Measurements from ENCODE around the gene HAP1. TPM values are rescaled to one million over a fixed set of nuclear protein-coding genes. Genes with fewer than 3 reads are reported as not detected.
"Not testable (repeated sequence)": the region's sequence is repeated elsewhere in the genome, so short reads cannot be mapped to it uniquely, and the experiment has no call there.

The HAP1 gene
- total RNA-seq, 1 donor = under 0.01 TPM

GRCh38 chr17:41686281-41686680 is 48.2 kb downstream of the HAP1 start:
- Histone ChIP-seq H4K20me1 (ENCODE audit: insufficient read depth, low read length) (peaks cover 24% of the 10 kb centered on the region), H3K4me2 (ENCODE audit: insufficient read depth, low read length) (no peak overlapping the region), H3K27me3 (ENCODE audit: insufficient read depth, low read length) (peaks cover 6% of the 10 kb centered on the region), H3K36me3 (ENCODE audit: insufficient read depth, low read length) (peaks cover 19% of the 10 kb centered on the region), H3K4me3 (ENCODE audit: insufficient read depth, low read length) (no peak overlapping the region), H3K4me1 (ENCODE audit: insufficient read depth, low read length) (peaks cover 19% of the 10 kb centered on the region), H3K79me2 (ENCODE audit: insufficient read depth, low read length) (peaks cover 23% of the 10 kb centered on the region), H2AFZ (ENCODE audit: low read length) (no peak overlapping the region), H3K27ac (ENCODE audit: low read depth, low read length) (no peak overlapping the region), H3K9me3 (ENCODE audit: low read depth, low read length) (no peaks in the 10 kb centered on the region)
- TF ChIP-seq CTCF (IDR thresholded peaks at IDR 0.05; ENCODE audit: extremely low read depth, low read depth, low read length) = no peak
- DNase-seq (ENCODE audit: insufficient read length, low spot score, missing footprints) = no peak

GRCh38 chr17:41685753-41686152 is 48.7 kb downstream of the HAP1 start:
- Histone ChIP-seq H3K36me3 (ENCODE audit: insufficient read depth, low read length) (peaks cover 14% of the 10 kb centered on the region), H3K4me1 (ENCODE audit: insufficient read depth, low read length) (peaks cover 14% of the 10 kb centered on the region), H4K20me1 (ENCODE audit: insufficient read depth, low read length) (peaks cover 19% of the 10 kb centered on the region), H3K79me2 (ENCODE audit: insufficient read depth, low read length) (peaks cover 18% of the 10 kb centered on the region)
- H3K27me3 ChIP-seq (ENCODE audit: insufficient read depth, low read length); H3K9me3 ChIP-seq (ENCODE audit: low read depth, low read length); H3K4me3 ChIP-seq (ENCODE audit: insufficient read depth, low read length); DNase-seq (ENCODE audit: insufficient read length, low spot score, missing footprints); H3K4me2 ChIP-seq (ENCODE audit: insufficient read depth, low read length); H3K27ac ChIP-seq (ENCODE audit: low read depth, low read length); H2AFZ ChIP-seq (ENCODE audit: low read length): not testable (repeated sequence)

GRCh38 chr17:41684035-41684434 is 50.4 kb downstream of the HAP1 start:
- H3K4me3 ChIP-seq (ENCODE audit: insufficient read depth, low read length) = no peak overlapping the region
- H3K4me1 ChIP-seq (ENCODE audit: insufficient read depth, low read length) = peaks cover 10% of the 10 kb centered on the region
- no peak overlapping the region for H2AFZ ChIP-seq (ENCODE audit: low read length)
- H3K36me3 ChIP-seq (ENCODE audit: insufficient read depth, low read length) = no peaks in the 10 kb centered on the region
- H3K4me2 ChIP-seq (ENCODE audit: insufficient read depth, low read length) = no peak overlapping the region
- no peak for DNase-seq (ENCODE audit: insufficient read length, low spot score, missing footprints)
- H4K20me1 ChIP-seq (ENCODE audit: insufficient read depth, low read length) = peaks cover 3% of the 10 kb centered on the region
- peaks cover 3% of the 10 kb centered on the region for H3K79me2 ChIP-seq (ENCODE audit: insufficient read depth, low read length)
- TF ChIP-seq CTCF (IDR thresholded peaks at IDR 0.05; ENCODE audit: extremely low read depth, low read depth, low read length) = no peak
- H3K27me3 ChIP-seq (ENCODE audit: insufficient read depth, low read length) = peaks cover 6% of the 10 kb centered on the region
- H3K27ac ChIP-seq (ENCODE audit: low read depth, low read length) = no peak overlapping the region
- H3K9me3 ChIP-seq (ENCODE audit: low read depth, low read length) = no peaks in the 10 kb centered on the region

- Histone ChIP-seq H2AFZ (ENCODE audit: low read length) (no peak overlapping the region), H3K4me2 (ENCODE audit: insufficient read depth, low read length) (no peak overlapping the region), H3K9me3 (ENCODE audit: low read depth, low read length) (no peaks in the 10 kb centered on the region), H3K79me2 (ENCODE audit: insufficient read depth, low read length) (no peaks in the 10 kb centered on the region), H3K27me3 (ENCODE audit: insufficient read depth, low read length) (peaks cover 6% of the 10 kb centered on the region), H3K36me3 (ENCODE audit: insufficient read depth, low read length) (no peaks in the 10 kb centered on the region), H3K4me3 (ENCODE audit: insufficient read depth, low read length) (no peak overlapping the region), H4K20me1 (ENCODE audit: insufficient read depth, low read length) (no peaks in the 10 kb centered on the region), H3K4me1 (ENCODE audit: insufficient read depth, low read length) (peaks cover 15% of the 10 kb centered on the region), H3K27ac (ENCODE audit: low read depth, low read length) (no peak overlapping the region)
- no peak for TF ChIP-seq CTCF (IDR thresholded peaks at IDR 0.05; ENCODE audit: extremely low read depth, low read depth, low read length)
- no peak for DNase-seq (ENCODE audit: insufficient read length, low spot score, missing footprints)
Measured at GRCh38 chr17:41683441-41684007, 50.9 kb downstream of the HAP1 start.
